ENCODE measurements around the gene ABI1.
A peak's percentile ranks its signal among the peaks of the same experiment; 100 is the strongest.
"Not testable (repeated sequence)": the region's sequence is repeated elsewhere in the genome, so short reads cannot be mapped to it uniquely, and the experiment has no call there.

ABI1 gene
- long read RNA-seq, transcript ABI1-210 (10 exons, 3,362 nt): minor isoform, 18 of 356 reads
- long read RNA-seq, transcript ABI1-213 (9 exons, 3,380 nt): major isoform, 35 of 356 reads
- long read RNA-seq, transcript ABI1-209 (9 exons, 3,441 nt): major isoform, 35 of 356 reads
- long read RNA-seq, transcript ABI1-204 (10 exons, 3,503 nt): minor isoform, 31 of 356 reads
- long read RNA-seq, partial matches to known transcripts: 30 of 356 reads
- long read RNA-seq, other reads (novel, unspliced or antisense): 203 of 356 reads

- Histone ChIP-seq H3K4me3 (replicated peaks; ENCODE audit: insufficient read depth, low read length) (peak within 1 kb of the TSS; percentile 68), H3K27me3 (ENCODE audit: insufficient read depth, poor library complexity, severe bottlenecking) (no peaks in the 10 kb centered on the region), H3K27ac (replicated peaks) (peak within 1 kb of the TSS; percentile 95)
- TF ChIP-seq, protein P1, sequence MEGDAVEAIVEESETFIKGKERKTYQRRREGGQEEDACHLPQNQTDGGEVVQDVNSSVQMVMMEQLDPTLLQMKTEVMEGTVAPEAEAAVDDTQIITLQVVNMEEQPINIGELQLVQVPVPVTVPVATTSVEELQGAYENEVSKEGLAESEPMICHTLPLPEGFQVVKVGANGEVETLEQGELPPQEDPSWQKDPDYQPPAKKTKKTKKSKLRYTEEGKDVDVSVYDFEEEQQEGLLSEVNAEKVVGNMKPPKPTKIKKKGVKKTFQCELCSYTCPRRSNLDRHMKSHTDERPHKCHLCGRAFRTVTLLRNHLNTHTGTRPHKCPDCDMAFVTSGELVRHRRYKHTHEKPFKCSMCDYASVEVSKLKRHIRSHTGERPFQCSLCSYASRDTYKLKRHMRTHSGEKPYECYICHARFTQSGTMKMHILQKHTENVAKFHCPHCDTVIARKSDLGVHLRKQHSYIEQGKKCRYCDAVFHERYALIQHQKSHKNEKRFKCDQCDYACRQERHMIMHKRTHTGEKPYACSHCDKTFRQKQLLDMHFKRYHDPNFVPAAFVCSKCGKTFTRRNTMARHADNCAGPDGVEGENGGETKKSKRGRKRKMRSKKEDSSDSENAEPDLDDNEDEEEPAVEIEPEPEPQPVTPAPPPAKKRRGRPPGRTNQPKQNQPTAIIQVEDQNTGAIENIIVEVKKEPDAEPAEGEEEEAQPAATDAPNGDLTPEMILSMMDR (IDR thresholded peaks at IDR 0.05; ENCODE audit: insufficient read depth, low read length): no peak
- TF ChIP-seq SPI1 (IDR thresholded peaks at IDR 0.05; ENCODE audit: borderline replicate concordance, low read depth) (peak; percentile 60; the same call in 1 of the 2 replicates), POLR2AphosphoS5 (IDR thresholded peaks at IDR 0.05; ENCODE audit: low read depth) (peak; percentile 89)
- peak; percentile 84 to 98 for DNase-seq (ENCODE audit: low read depth in 1 of 2, low spot score in 1 of 2)
Observed at GRCh38 chr10:26860443-26861204, at the start of gene ABI1. Gene ABI1 (minus strand): TSS chr10:26860958. CDS start chr10:26860863, 95 bp downstream.

- Histone ChIP-seq H3K27ac (replicated peaks) (no peak overlapping the region), H3K27me3 (ENCODE audit: insufficient read depth, poor library complexity, severe bottlenecking) (no peaks in the 10 kb centered on the region), H3K4me3 (replicated peaks; ENCODE audit: insufficient read depth, low read length) (no peak overlapping the region)
- DNase-seq (ENCODE audit: low read depth in 1 of 2, low spot score in 1 of 2): no peak
- no peak for TF ChIP-seq REST (IDR thresholded peaks at IDR 0.05; ENCODE audit: insufficient replicate concordance, low read depth)
Observed at GRCh38 chr10:26909753-26910152, 49.0 kb upstream of the ABI1 start.

DNA sequence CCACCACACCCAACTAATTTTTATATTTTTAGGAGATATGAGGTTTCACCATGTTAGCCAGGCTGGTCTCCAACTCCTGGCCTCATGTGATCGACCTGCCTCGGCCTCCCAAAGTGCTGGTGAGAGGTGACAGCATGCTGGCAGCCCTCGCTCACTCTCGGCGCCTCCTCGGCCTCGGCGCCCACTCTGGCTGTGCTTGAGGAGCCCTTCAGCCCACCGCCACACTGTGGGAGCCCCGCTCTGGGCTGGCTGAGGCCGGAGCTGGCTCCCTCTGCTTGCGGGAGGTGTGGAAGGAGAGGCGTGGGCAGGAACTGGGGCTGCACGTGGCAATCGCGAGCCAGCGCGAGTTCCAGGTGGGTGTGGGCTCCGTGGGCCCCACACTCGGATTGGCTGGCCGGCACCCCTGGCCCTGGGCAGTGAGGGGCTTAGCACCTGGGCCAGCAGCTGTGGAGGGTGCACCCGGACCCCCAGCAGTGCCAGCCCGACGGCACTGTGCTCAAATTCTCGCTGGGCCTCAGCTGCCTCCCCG, 44.6 kb upstream of the ABI1 start:
- H3K4me3 ChIP-seq (replicated peaks; ENCODE audit: insufficient read depth, low read length); DNase-seq (ENCODE audit: low read depth in 1 of 2, low spot score in 1 of 2); H3K27ac ChIP-seq (replicated peaks); H3K27me3 ChIP-seq (ENCODE audit: insufficient read depth, poor library complexity, severe bottlenecking): not testable (repeated sequence)

- Histone ChIP-seq H3K27ac (replicated peaks) (no peak overlapping the region), H3K4me3 (replicated peaks; ENCODE audit: insufficient read depth, low read length) (no peak overlapping the region), H3K27me3 (ENCODE audit: insufficient read depth, poor library complexity, severe bottlenecking) (no peaks in the 10 kb centered on the region)
- no peak for DNase-seq (ENCODE audit: low read depth in 1 of 2, low spot score in 1 of 2)
- TF ChIP-seq, protein P1 (IDR thresholded peaks at IDR 0.05; ENCODE audit: insufficient read depth, low read length): no peak
- no peak for TF ChIP-seq POLR2AphosphoS5 (IDR thresholded peaks at IDR 0.05; ENCODE audit: low read depth)
- no peak for TF ChIP-seq SPI1 (IDR thresholded peaks at IDR 0.05; ENCODE audit: borderline replicate concordance, low read depth)
Observed at GRCh38 chr10:26903431-26904217, 42.9 kb upstream of the ABI1 start.

DNA sequence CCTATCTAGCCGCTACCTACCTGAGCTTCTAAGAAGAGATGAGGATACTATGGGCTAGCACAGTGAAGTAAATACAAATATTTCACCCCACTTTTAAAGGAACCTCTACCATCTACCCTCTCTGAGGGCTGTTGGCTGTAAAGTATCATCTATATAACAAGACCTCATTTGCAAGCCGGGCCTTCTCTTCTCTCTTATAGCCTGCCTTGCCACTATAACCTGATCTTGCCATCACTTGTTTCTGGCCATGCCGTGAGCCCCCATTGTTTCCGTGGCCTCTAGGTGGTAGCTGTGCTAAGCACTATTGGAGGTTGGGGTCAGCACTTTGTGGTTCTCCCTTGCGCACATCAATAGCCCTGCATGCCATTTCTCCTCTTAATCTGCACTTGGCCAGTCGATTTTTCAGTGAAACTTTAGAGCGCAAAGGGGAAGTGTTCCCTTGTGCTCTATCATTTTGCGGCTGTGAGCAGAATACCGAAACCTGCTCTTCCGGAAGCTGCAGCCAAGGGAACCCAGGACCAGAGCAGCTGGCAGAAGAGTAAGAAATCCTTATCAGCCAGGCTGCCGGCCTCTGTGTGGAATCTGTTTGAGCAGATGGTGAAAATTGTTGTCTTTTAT, 31.7 kb upstream of the ABI1 start:
- TF ChIP-seq SPI1 (IDR thresholded peaks at IDR 0.05; ENCODE audit: borderline replicate concordance, low read depth): peak; percentile 49; the same call in 1 of the 2 replicates

More for the DNA sequence above, 31.7 kb upstream of the ABI1 start:
- DNase-seq (ENCODE audit: low read depth in 1 of 2, low spot score in 1 of 2): peak; percentile 28 to 49
- not testable (repeated sequence) for H3K27ac ChIP-seq (replicated peaks); H3K27me3 ChIP-seq (ENCODE audit: insufficient read depth, poor library complexity, severe bottlenecking); H3K4me3 ChIP-seq (replicated peaks; ENCODE audit: insufficient read depth, low read length)

Data from HL-60 (cell line).